Measurements from ENCODE around the gene GNAI3. TPM values are rescaled to one million over a fixed set of nuclear protein-coding genes. Genes with fewer than 3 reads are reported as not detected.

Gene GNAI3
- total and polyA plus RNA-seq, 10 of the 15 experiments (the other 5 are each of a cell fraction or from before 2014, with no cell fraction given) = 5.9 to 13.8 (median 8.0) TPM

- CTCF ChIA-PET = interaction anchor here (0.6 to 6.3 kb wide), 9 partner anchors 10 to 97 kb away, joined by 3 to 75 read pairs (median 8); partner anchors contain the start of genes AMPD2, GNAI3 and GNAT2
- H3K9ac ChIP-seq (ENCODE audit: control insufficient read depth, insufficient read depth, low read length) = no peak overlapping the region
- POLR2A ChIA-PET = interaction anchor here (1.5 to 1.7 kb wide), 2 partner anchors 83 to 84 kb away, joined by 5 to 6 read pairs; no protein-coding TSS in a partner anchor
Observed at GRCh38 chr1:109629372-109630030, 81.1 kb downstream of the GNAI3 start.

More at GRCh38 chr1:109629372-109630030, 81.1 kb downstream of the GNAI3 start:
- ChIA-PET RAD21 (ENCODE audit: unreplicated experiment) (interaction anchor here (1.2 to 4.3 kb wide), 4 partner anchors 10 to 355 kb away, joined by 3 to 59 read pairs (median 18); partner anchors contain the start of genes AHCYL1 and GNAI3), SMC1A (ENCODE audit: uncharacterized antibody, unreplicated experiment) (interaction anchor here (1.0 to 5.4 kb wide), 7 partner anchors 9 to 97 kb away, joined by 3 to 36 read pairs (median 4); partner anchors contain the start of gene GNAI3)
- in situ Hi-C loops (cut with MboI) (no loop called here), intact Hi-C loops (cut with micrococcal nuclease; ENCODE audit: unreplicated experiment) (no loop called here)
- H2AFZ ChIP-seq (ENCODE audit: control insufficient read depth, low read depth, low read length) = no peak overlapping the region
- no peak overlapping the region for H3K27ac ChIP-seq (ENCODE audit: control insufficient read depth, insufficient read depth)
- ATAC-seq = no peak
- H3K36me3 ChIP-seq (ENCODE audit: control insufficient read depth in 2 of 2, insufficient read depth in 2 of 2, low read length in 1 of 2) = peaks cover 8 to 29% of the 10 kb centered on the region in 2 experiments; a peak in 3 of 4 replicates
- no TSS peak for BruUV-seq (replicated peaks)
- H3K27me3 ChIP-seq (replicated peaks in 1 of 2; ENCODE audit: control insufficient read depth in 2 of 2, insufficient read depth in 2 of 2, low read length in 1 of 2) = no peaks in the 10 kb centered on the region
- H3K79me2 ChIP-seq (ENCODE audit: control insufficient read depth, insufficient read depth, low read length) = peaks cover 2% of the 10 kb centered on the region
- no peaks in the 10 kb centered on the region for H4K20me1 ChIP-seq (ENCODE audit: control insufficient read depth, insufficient read depth)
- DNase-seq (ENCODE audit: low read depth, low spot score) = no peak
- 93% methylated on average over 10 of the region's 10 CpGs for WGBS (ENCODE audit: insufficient coverage, insufficient replicate concordance, low lambda C conversion rate, missing lambda C conversion rate)
- H3K4me3 ChIP-seq = no peak overlapping the region
- TF ChIP-seq NR2F1 (conservative IDR thresholded peaks at IDR 0.05) (no peak), ZNF622 (IDR thresholded peaks at IDR 0.05) (no peak), ZBED1 (IDR thresholded peaks at IDR 0.05; ENCODE audit: borderline replicate concordance) (no peak), CREB1 (IDR thresholded peaks at IDR 0.05; ENCODE audit: low read depth) (no peak), ZBTB11 (CRISPR knock-in tag; IDR thresholded peaks at IDR 0.05) (no peak)
- H3K4me1 ChIP-seq (ENCODE audit: control insufficient read depth, insufficient read depth, low read length) = peaks cover 7% of the 10 kb centered on the region
- no peak for FAIRE-seq
- H3K4me2 ChIP-seq (ENCODE audit: control insufficient read depth, insufficient read depth) = no peak overlapping the region
- no peaks in the 10 kb centered on the region for H3K9me3 ChIP-seq (replicated peaks; ENCODE audit: control insufficient read depth, insufficient read depth, low read length)
